Sigmoid colon (tissue), 7 donors: ENCODE measurements around the gene TBC1D2B. TPM values are rescaled to one million over a fixed set of nuclear protein-coding genes. Genes with fewer than 3 reads are reported as not detected.

ENCODE experiments used
- DNase-seq: peaks from one replicate; pipeline ENCODE4 v3.0.0-alpha.2; 2019
- H3K27ac ChIP-seq, 4 donors: fragments of 200-600 bp; sonication (generic); one replicate each; pipeline ENCODE4 v1.5.1; 2016 to 2019; ENCODE audit warnings: mild to moderate bottlenecking in 1 of 4
- H3K27me3 ChIP-seq, 3 donors: fragments of 200-600 bp; sonication (generic); one replicate each; pipeline ENCODE4 v1.5.1; 2019; ENCODE audit warnings: mild to moderate bottlenecking in 1 of 3
- H3K36me3 ChIP-seq, 4 donors: fragments of 200-600 bp; sonication (generic); one replicate each; pipeline ENCODE4 v1.5.1; 2016 to 2019
- H3K4me1 ChIP-seq, 4 donors: fragments of 200-600 bp; sonication (generic); one replicate each; pipeline ENCODE4 v1.5.1; 2017 to 2019
- H3K4me3 ChIP-seq, 4 donors: fragments of 200-600 bp; sonication (generic); one replicate each; pipeline ENCODE4 v1.5.1; 2017 to 2019; ENCODE audit warnings: mild to moderate bottlenecking in 2 of 4, moderate library complexity in 1 of 4
- H3K9me3 ChIP-seq, 4 donors: fragments of 200-600 bp in 3 of 4; sonication (generic) in 3 of 4; one replicate each; pipeline versions ENCODE4 v1.5.1 to v1.6.1; 2013 to 2019
- EP300 ChIP-seq, 4 donors: sonication (generic); formaldehyde crosslinking; IDR thresholded peaks; one replicate each; pipeline ENCODE4 v1.6.1; 2017; ENCODE audit warnings: antibody characterized with exemption in 4 of 4
- POLR2A ChIP-seq, 2 donors: fragments of 450-650 bp; IDR thresholded peaks; one replicate each; pipeline ENCODE4 v1.6.1; 2016; ENCODE audit warnings: antibody characterized with exemption in 2 of 2, mild to moderate bottlenecking in 2 of 2, moderate library complexity in 2 of 2
- POLR2AphosphoS5 ChIP-seq, 4 donors: sonication (generic); formaldehyde crosslinking; IDR thresholded peaks; one replicate each; pipeline ENCODE4 v1.6.1; 2017; ENCODE audit warnings: antibody characterized with exemption in 4 of 4
- WGBS, 2 donors: extraction: QIAGEN DNeasy Blood & Tissue Kit; methylation state at CpG; one replicate each; pipeline ENCODE4 v1.1.7; 2013; 5-methylcytosine and 5-hydroxymethylcytosine counted together
- intact Hi-C: fragments of 100-400 bp; cut with DNase I; formaldehyde crosslinking; loops from one replicate; pipeline ENCODE4 v1.15.1; 2023
- polyA plus RNA-seq, 3 donors: library from polyadenylated mRNA; stranded (reverse); fragments of 200-250 nt; gene quantifications; one replicate each; pipeline ENCODE4 v1.2.3, GENCODE V29; 2013
- total RNA-seq, 4 donors: library from RNA; depleted of rRNA; stranded (reverse); fragments of >200 nt; gene quantifications; one replicate each; pipeline ENCODE4 v1.1.0, GENCODE V29; 2016
- TF ChIP-seq, protein P1 (sequence below), 4 experiments: fragments of 450-650 bp in 3 of 4; fragments of 200-600 bp in 1 of 4; IDR thresholded peaks; one replicate each; pipeline ENCODE4 v1.5.1; 2016 to 2019; ENCODE audit warnings: antibody characterized with exemption in 4 of 4, mild to moderate bottlenecking in 3 of 4, moderate library complexity in 2 of 4
- donor health status: healthy with polysubstance abuse.
- donor health status: Bipolar disorder and iron deficiency.
- donor health status: healthy.

TBC1D2B gene
- total and polyA plus RNA-seq, 7 donors: 7.6 to 47.1 (median 29.9) TPM

DNA sequence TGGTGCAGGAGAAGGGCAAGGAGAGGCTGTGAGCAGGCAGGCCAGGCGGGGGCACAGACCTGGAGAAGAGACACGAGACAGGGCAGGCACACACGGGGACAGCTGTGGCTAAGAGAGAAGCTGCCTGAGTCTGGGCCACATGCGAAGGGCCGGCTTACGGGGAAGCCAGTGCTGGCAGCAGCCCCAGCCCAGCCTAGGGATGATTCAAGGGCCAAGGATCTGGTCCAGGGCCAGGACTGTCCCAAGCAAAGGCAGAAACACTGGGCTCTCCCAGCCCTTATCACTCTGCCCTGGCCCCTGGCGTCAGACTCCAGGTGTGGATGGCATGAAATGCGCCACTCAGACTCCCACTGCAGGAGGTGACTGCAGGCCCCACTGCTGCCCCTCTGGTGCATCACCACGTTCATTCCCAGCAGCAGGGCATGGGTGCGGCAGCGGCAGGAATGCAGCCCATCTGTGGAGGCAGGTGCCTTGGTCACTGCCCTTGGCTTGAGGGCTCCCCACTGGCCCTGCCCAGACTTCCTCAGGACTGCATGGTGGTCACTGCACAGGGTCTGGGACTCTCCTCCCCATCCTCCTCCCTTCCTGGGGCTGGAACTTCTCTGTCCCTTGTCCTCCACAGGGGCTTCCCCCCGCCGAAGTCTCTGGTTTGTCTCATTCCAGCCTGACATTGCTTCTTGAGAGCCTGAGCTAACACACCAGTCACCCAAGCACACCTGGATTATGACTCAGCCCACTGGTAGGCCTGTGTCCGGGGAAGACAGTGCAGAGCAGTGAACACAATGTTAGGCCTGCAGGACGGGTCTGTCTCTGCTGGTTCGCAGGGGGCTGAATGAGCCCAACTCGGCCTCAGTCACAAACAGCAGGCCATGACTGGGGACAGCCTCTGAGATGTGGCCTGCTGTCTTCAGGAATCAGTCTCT is 69.3 kb downstream of the TBC1D2B start:
- peak overlapping the region; percentile 44 to 78 (median 60) for H3K27ac ChIP-seq
- peak; percentile 5 to 50 (median 42) for TF ChIP-seq POLR2AphosphoS5 (IDR thresholded peaks at IDR 0.05)
- TF ChIP-seq, protein P1, sequence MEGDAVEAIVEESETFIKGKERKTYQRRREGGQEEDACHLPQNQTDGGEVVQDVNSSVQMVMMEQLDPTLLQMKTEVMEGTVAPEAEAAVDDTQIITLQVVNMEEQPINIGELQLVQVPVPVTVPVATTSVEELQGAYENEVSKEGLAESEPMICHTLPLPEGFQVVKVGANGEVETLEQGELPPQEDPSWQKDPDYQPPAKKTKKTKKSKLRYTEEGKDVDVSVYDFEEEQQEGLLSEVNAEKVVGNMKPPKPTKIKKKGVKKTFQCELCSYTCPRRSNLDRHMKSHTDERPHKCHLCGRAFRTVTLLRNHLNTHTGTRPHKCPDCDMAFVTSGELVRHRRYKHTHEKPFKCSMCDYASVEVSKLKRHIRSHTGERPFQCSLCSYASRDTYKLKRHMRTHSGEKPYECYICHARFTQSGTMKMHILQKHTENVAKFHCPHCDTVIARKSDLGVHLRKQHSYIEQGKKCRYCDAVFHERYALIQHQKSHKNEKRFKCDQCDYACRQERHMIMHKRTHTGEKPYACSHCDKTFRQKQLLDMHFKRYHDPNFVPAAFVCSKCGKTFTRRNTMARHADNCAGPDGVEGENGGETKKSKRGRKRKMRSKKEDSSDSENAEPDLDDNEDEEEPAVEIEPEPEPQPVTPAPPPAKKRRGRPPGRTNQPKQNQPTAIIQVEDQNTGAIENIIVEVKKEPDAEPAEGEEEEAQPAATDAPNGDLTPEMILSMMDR (IDR thresholded peaks at IDR 0.05): no peak
- peak; percentile 94 for DNase-seq
- 77 to 83% methylated on average over 17 of the region's 17 CpGs for WGBS, 2 donors
- no peaks in the 10 kb centered on the region for H3K9me3 ChIP-seq
- peaks cover 14 to 45% (median 17%) of the 10 kb centered on the region in 4 donors for H3K36me3 ChIP-seq
- no peaks in the 10 kb centered on the region for H3K27me3 ChIP-seq
- peaks cover 0 to 54% (median 50%) of the 10 kb centered on the region in 4 donors for H3K4me1 ChIP-seq
- intact Hi-C loops: loop anchor here (2.0 to 5.0 kb wide), 3 partner anchors 39 to 234 kb away; partner anchors contain the start of gene TBC1D2B
- no peak overlapping the region for H3K4me3 ChIP-seq

DNA sequence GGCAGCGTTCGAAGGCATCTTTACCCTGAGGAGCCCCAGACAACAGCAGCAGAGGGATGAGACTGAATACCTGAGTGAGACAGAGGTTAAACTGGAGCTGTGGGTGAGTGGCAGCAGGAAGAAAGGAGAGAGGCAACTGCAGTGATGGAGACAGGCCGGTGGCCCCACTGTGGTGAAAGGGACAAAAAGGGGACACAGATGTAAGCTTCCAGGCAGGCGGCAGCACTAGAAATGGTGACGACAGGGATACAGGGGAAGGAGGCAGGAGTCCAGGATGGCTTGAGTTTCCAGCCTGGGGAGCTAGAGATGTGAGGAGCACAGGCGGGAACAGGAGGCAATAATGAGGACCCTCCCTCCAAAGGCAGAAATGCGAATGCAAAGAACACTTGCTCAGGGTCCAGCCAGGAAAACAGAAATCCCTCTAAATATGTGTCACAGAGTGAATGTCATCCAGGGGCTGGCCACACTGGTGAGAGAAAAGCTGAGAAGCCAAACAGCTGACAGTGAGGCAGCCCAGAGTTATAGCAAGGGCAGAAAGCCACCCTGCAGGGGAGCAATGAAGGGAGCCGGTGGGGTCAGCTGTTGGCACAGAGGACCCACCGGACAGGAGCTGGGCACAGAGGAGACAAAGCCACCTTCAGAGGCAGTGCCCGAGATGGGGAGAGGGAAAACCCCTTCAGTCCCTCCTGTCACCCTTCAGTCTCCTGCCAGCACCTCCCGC is 70.1 kb downstream of the TBC1D2B start:
- intact Hi-C loops: loop anchor here (2.0 to 5.0 kb wide), 3 partner anchors 40 to 235 kb away; partner anchors contain the start of gene TBC1D2B
- Histone ChIP-seq H3K27ac (peak overlapping the region; percentile 44 to 78 (median 60)), H3K4me1 (peaks cover 0 to 56% (median 51%) of the 10 kb centered on the region in 4 donors), H3K36me3 (peaks cover 15 to 45% (median 17%) of the 10 kb centered on the region in 4 donors), H3K27me3 (no peaks in the 10 kb centered on the region), H3K9me3 (no peaks in the 10 kb centered on the region), H3K4me3 (no peak overlapping the region)
- no peak for DNase-seq
- no peak for TF ChIP-seq POLR2AphosphoS5 (IDR thresholded peaks at IDR 0.05)
- no peak for TF ChIP-seq EP300 (IDR thresholded peaks at IDR 0.05)
- no peak for TF ChIP-seq POLR2A (IDR thresholded peaks at IDR 0.05)
- TF ChIP-seq, protein P1 (IDR thresholded peaks at IDR 0.05): no peak
- WGBS, 2 donors: 85 to 87% methylated on average over 11 of the region's 11 CpGs

DNA sequence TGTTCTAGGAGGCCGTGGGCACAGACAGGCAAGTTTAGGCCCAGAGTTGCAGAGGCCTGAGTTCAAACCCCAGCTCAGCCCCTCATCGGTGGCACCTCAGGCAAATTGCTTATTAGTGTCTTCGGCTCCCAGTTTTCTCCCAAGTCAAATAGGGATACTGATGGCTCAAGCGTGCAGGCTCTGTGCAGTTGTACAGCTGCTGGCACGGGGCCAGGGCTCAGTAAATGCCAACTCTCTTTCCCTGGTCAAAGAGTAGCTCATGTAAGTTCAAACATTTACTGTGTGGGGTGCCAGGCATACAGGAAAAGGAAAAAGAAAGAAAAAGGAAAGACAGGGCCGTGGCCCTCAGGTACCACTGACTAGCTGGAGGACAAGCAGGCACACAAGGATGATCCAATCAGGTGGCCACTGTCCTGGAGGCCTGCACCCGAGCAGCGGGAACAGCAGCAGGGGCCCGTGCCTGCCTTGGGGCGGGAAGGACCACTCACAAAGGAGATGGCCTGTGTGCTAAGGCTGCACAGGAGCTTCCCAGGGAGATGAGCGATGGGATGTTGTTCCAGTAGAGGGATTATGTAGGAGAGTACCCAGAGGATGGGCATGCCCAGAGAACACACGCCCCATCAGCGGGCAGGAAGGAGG is 70.8 kb downstream of the TBC1D2B start:
- DNase-seq: no peak
- intact Hi-C loops: loop anchor here (2.0 to 5.0 kb wide), 3 partner anchors 41 to 236 kb away; partner anchors contain the start of gene TBC1D2B
- Histone ChIP-seq H3K4me3 (no peak overlapping the region), H3K4me1 (peaks cover 0 to 56% (median 51%) of the 10 kb centered on the region in 4 donors), H3K36me3 (peaks cover 11 to 45% (median 13%) of the 10 kb centered on the region in 4 donors), H3K27ac (peak overlapping the region in 3 of 4 donors; percentile 44 to 78 (median 74)), H3K27me3 (no peaks in the 10 kb centered on the region), H3K9me3 (no peaks in the 10 kb centered on the region)
- WGBS, 2 donors: 58 to 79% methylated on average over 13 of the region's 13 CpGs
- TF ChIP-seq EP300 (IDR thresholded peaks at IDR 0.05) (no peak), POLR2AphosphoS5 (IDR thresholded peaks at IDR 0.05) (peak in 1 of 4 donors; percentile 14)

- no peak overlapping the region for H3K4me3 ChIP-seq
- peak overlapping the region; percentile 23 to 78 (median 72) for H3K27ac ChIP-seq
- no peak for TF ChIP-seq POLR2A (IDR thresholded peaks at IDR 0.05)
- TF ChIP-seq POLR2AphosphoS5 (IDR thresholded peaks at IDR 0.05): peak; percentile 39 to 81 (median 76)
- TF ChIP-seq, protein P1 (IDR thresholded peaks at IDR 0.05): no peak
- peak in 1 of 4 donors; percentile 61 for TF ChIP-seq EP300 (IDR thresholded peaks at IDR 0.05)
- 64 to 67% methylated on average over 10 of the region's 10 CpGs for WGBS, 2 donors
- H3K4me1 ChIP-seq: peaks cover 0 to 56% (median 52%) of the 10 kb centered on the region in 4 donors
- peak; percentile 94 for DNase-seq
- intact Hi-C loops: loop anchor here (5.0 kb wide), 3 partner anchors 38 to 237 kb away; no protein-coding TSS in a partner anchor
- H3K9me3 ChIP-seq: no peaks in the 10 kb centered on the region
- H3K27me3 ChIP-seq: no peaks in the 10 kb centered on the region
- H3K36me3 ChIP-seq: peaks cover 9 to 45% (median 22%) of the 10 kb centered on the region in 4 donors
Measured at GRCh38 chr15:78004919-78005634, 72.4 kb downstream of the TBC1D2B start.
